Erythroblast (primary cell): ENCODE measurements around the gene NCK2.
"Not testable (repeated sequence)": the region's sequence is repeated elsewhere in the genome, so short reads cannot be mapped to it uniquely, and the experiment has no call there.

Experiments used
- DNase-seq, 2 experiments: peaks; one replicate each; lab custom pipeline; 2025; lab: John Stamatoyannopoulos, UW
- GATA1 ChIP-seq: IDR thresholded peaks from 2 replicates; pipeline ENCODE4 v1.6.1; 2011; ENCODE audit warnings: low read depth, mild to moderate bottlenecking, control low read depth, low read length, moderate library complexity
- POLR2A ChIP-seq: IDR thresholded peaks from 2 replicates; pipeline ENCODE4 v1.6.1; 2011; ENCODE audit warnings: mild to moderate bottlenecking, low read length

The NCK2 gene

GRCh38 chr2:105886687-105887086 is 142.0 kb downstream of the NCK2 start:
- no peak for TF ChIP-seq POLR2A
- TF ChIP-seq GATA1, result no peak
- DNase-seq, result no peak

GRCh38 chr2:105887256-105887655 is 142.5 kb downstream of the NCK2 start:
- TF ChIP-seq POLR2A (no peak), GATA1 (no peak)
- DNase-seq, result no peak

- DNase-seq, result peak; percentile 4
- TF ChIP-seq POLR2A, result no peak
- TF ChIP-seq GATA1, result no peak
Measured at GRCh38 chr2:105888625-105889024, 143.9 kb downstream of the NCK2 start.

GRCh38 chr2:105889046-105889445 is 144.3 kb downstream of the NCK2 start:
- no peak for DNase-seq
- TF ChIP-seq POLR2A, result no peak
- no peak for TF ChIP-seq GATA1

- TF ChIP-seq POLR2A (no peak), GATA1 (no peak)
- no peak for DNase-seq
Measured at GRCh38 chr2:105890111-105890510, 145.4 kb downstream of the NCK2 start.

GRCh38 chr2:105890856-105891255 is 146.1 kb downstream of the NCK2 start:
- no peak for DNase-seq

GRCh38 chr2:105893011-105893995 is 148.6 kb downstream of the NCK2 start:
- no peak for TF ChIP-seq POLR2A
- no peak for TF ChIP-seq GATA1
- DNase-seq, result no peak

More at GRCh38 chr2:105890856-105891255, 146.1 kb downstream of the NCK2 start:
- TF ChIP-seq GATA1 (no peak), POLR2A (no peak)

- DNase-seq, result no peak
- no peak for TF ChIP-seq POLR2A
Measured at GRCh38 chr2:105894327-105894944, 149.7 kb downstream of the NCK2 start.

- no peak for DNase-seq
- TF ChIP-seq GATA1 (no peak), POLR2A (no peak)
Measured at GRCh38 chr2:105895990-105896764, 151.5 kb downstream of the NCK2 start.

- no peak for DNase-seq
- no peak for TF ChIP-seq GATA1
Measured at GRCh38 chr2:105896765-105897163, 152.1 kb downstream of the NCK2 start.

GRCh38 chr2:105897694-105898093 is 153.0 kb downstream of the NCK2 start:
- not testable (repeated sequence) for DNase-seq

GRCh38 chr2:105903051-105903674 is 158.5 kb downstream of the NCK2 start:
- no peak for DNase-seq
- no peak for TF ChIP-seq GATA1
- no peak for TF ChIP-seq POLR2A

- no peak for DNase-seq
Measured at GRCh38 chr2:105904938-105905337, 160.2 kb downstream of the NCK2 start.

More at GRCh38 chr2:105904938-105905337, 160.2 kb downstream of the NCK2 start:
- no peak for TF ChIP-seq GATA1
- TF ChIP-seq POLR2A, result no peak
